ENCODE measurements around the gene CD19. TPM values are rescaled to one million over a fixed set of nuclear protein-coding genes. Genes with fewer than 3 reads are reported as not detected.
A peak's percentile ranks its signal among the peaks of the same experiment; 100 is the strongest.

The CD19 gene
- total RNA-seq, 4 donors from 2014 or later = 6.3 to 85.8 TPM; not detected in 2

- TF ChIP-seq POLR2A (IDR thresholded peaks at IDR 0.05) (no peak), CTCF (IDR thresholded peaks at IDR 0.05) (no peak)
- Histone ChIP-seq H3K4me3 (no peak overlapping the region), H3K36me3 (peaks cover 0 to under 1% (median 0%) of the 10 kb centered on the region in 3 donors), H3K9me3 (no peaks in the 10 kb centered on the region), H3K27ac (no peak overlapping the region), H3K27me3 (no peaks in the 10 kb centered on the region), H3K4me1 (no peaks in the 10 kb centered on the region)
- DNase-seq = no peak
Measured at GRCh38 chr16:28898942-28899341, 32.8 kb upstream of the CD19 start.

- no peak for DNase-seq
- H3K27ac ChIP-seq = no peak overlapping the region
- no peak overlapping the region for H3K4me3 ChIP-seq
- peaks cover 0 to 12% (median 0%) of the 10 kb centered on the region in 3 donors for H3K36me3 ChIP-seq
- no peaks in the 10 kb centered on the region for H3K27me3 ChIP-seq
- no peaks in the 10 kb centered on the region for H3K4me1 ChIP-seq
- H3K9me3 ChIP-seq = no peaks in the 10 kb centered on the region
- TF ChIP-seq POLR2A (IDR thresholded peaks at IDR 0.05) = no peak
- TF ChIP-seq CTCF (IDR thresholded peaks at IDR 0.05) = no peak
Measured at GRCh38 chr16:28899882-28900590, 31.7 kb upstream of the CD19 start.

- Histone ChIP-seq H3K9me3 (no peaks in the 10 kb centered on the region), H3K4me1 (no peaks in the 10 kb centered on the region), H3K36me3 (peaks cover 0 to 18% (median 0%) of the 10 kb centered on the region in 3 donors), H3K4me3 (no peak overlapping the region), H3K27me3 (no peaks in the 10 kb centered on the region), H3K27ac (no peak overlapping the region)
- no peak for TF ChIP-seq CTCF (IDR thresholded peaks at IDR 0.05)
- no peak for DNase-seq
Measured at GRCh38 chr16:28900601-28901000, 31.2 kb upstream of the CD19 start.

GRCh38 chr16:28901862-28902261 is 29.9 kb upstream of the CD19 start:
- TF ChIP-seq POLR2A (IDR thresholded peaks at IDR 0.05) = no peak
- no peak for TF ChIP-seq CTCF (IDR thresholded peaks at IDR 0.05)
- Histone ChIP-seq H3K36me3 (peaks cover 0 to 29% (median 0%) of the 10 kb centered on the region in 3 donors), H3K4me1 (no peaks in the 10 kb centered on the region), H3K4me3 (no peak overlapping the region), H3K9me3 (no peaks in the 10 kb centered on the region), H3K27me3 (no peaks in the 10 kb centered on the region), H3K27ac (no peak overlapping the region)
- no peak for DNase-seq

GRCh38 chr16:28902909-28903308 is 28.9 kb upstream of the CD19 start:
- Histone ChIP-seq H3K36me3 (peaks cover 0 to 39% (median 0%) of the 10 kb centered on the region in 3 donors), H3K9me3 (no peaks in the 10 kb centered on the region), H3K4me1 (no peaks in the 10 kb centered on the region), H3K4me3 (no peak overlapping the region), H3K27me3 (no peaks in the 10 kb centered on the region), H3K27ac (no peak overlapping the region)
- TF ChIP-seq CTCF (IDR thresholded peaks at IDR 0.05) = no peak
- no peak for TF ChIP-seq POLR2A (IDR thresholded peaks at IDR 0.05)
- peak in 1 of 3 donors; percentile 44 for DNase-seq
